CMK (cell line): ENCODE results near the gene NHLRC4.

Source experiments
- DNase-seq: peaks from one replicate; pipeline ENCODE4 v3.0.0-alpha.2; 2010; ENCODE audit warnings: low read depth

The NHLRC4 gene

GRCh38 chr16:530111-530817, 36.5 kb upstream of the NHLRC4 start:
- no peak for DNase-seq

- DNase-seq: no peak
Observed at GRCh38 chr16:531494-532125, 35.2 kb upstream of the NHLRC4 start.

- DNase-seq: no peak
Observed at GRCh38 chr16:533391-534123, 33.2 kb upstream of the NHLRC4 start.

- no peak for DNase-seq
Observed at GRCh38 chr16:534135-534534, 32.7 kb upstream of the NHLRC4 start.

GRCh38 chr16:534856-535445, 31.9 kb upstream of the NHLRC4 start:
- no peak for DNase-seq

- no peak for DNase-seq
Observed at GRCh38 chr16:535446-536405, 31.1 kb upstream of the NHLRC4 start.

- DNase-seq: no peak
Observed at GRCh38 chr16:536746-537145, 30.1 kb upstream of the NHLRC4 start.

GRCh38 chr16:537415-538335, 29.1 kb upstream of the NHLRC4 start:
- no peak for DNase-seq

- DNase-seq: no peak
Observed at GRCh38 chr16:539901-540530, 26.8 kb upstream of the NHLRC4 start.

- DNase-seq: no peak
Observed at GRCh38 chr16:540645-541340, 26.0 kb upstream of the NHLRC4 start.

GRCh38 chr16:543301-544164, 23.3 kb upstream of the NHLRC4 start:
- DNase-seq: no peak

GRCh38 chr16:544517-544916, 22.3 kb upstream of the NHLRC4 start:
- DNase-seq: no peak

GRCh38 chr16:546909-547770, 19.7 kb upstream of the NHLRC4 start:
- DNase-seq: peak; percentile 81

- DNase-seq: no peak
Observed at GRCh38 chr16:548586-548985, 18.2 kb upstream of the NHLRC4 start.

GRCh38 chr16:549544-550263, 17.1 kb upstream of the NHLRC4 start:
- no peak for DNase-seq

GRCh38 chr16:551210-551609, 15.6 kb upstream of the NHLRC4 start:
- no peak for DNase-seq

GRCh38 chr16:552171-552570, 14.6 kb upstream of the NHLRC4 start:
- no peak for DNase-seq
